Lower lobe of right lung (tissue), 2 donors: ENCODE data around the gene P2RY14. TPM values are rescaled to one million over a fixed set of nuclear protein-coding genes. Genes with fewer than 3 reads are reported as not detected.

Experiments used
- ATAC-seq, 2 donors: fragments of 200-7000 bp; cut with Tn5 transposase; one replicate each; pipeline ENCODE4 v1.9.1; 2020 to 2022; ENCODE audit warnings: mild to moderate bottlenecking in 2 of 2, moderate library complexity in 2 of 2
- DNase-seq: peaks from one replicate; pipeline ENCODE4 v3.0.0-alpha.2; 2020
- H3K27ac ChIP-seq: fragments of 200-600 bp; one replicate; pipeline ENCODE4 v1.8.0; 2022
- H3K27me3 ChIP-seq: fragments of 200-600 bp; one replicate; pipeline ENCODE4 v1.8.0; 2022; ENCODE audit warnings: low read depth
- H3K36me3 ChIP-seq: fragments of 200-600 bp; one replicate; pipeline ENCODE4 v1.8.0; 2022; ENCODE audit warnings: mild to moderate bottlenecking
- H3K4me1 ChIP-seq: fragments of 200-600 bp; one replicate; pipeline ENCODE4 v1.8.0; 2022
- H3K4me3 ChIP-seq: fragments of 200-600 bp; one replicate; pipeline ENCODE4 v1.8.0; 2022; ENCODE audit warnings: mild to moderate bottlenecking
- H3K9me3 ChIP-seq: fragments of 200-600 bp; one replicate; pipeline ENCODE4 v1.8.0; 2022
- intact Hi-C: fragments of 100-400 bp; cut with DNase I; formaldehyde crosslinking; loops from one replicate; pipeline ENCODE4 v1.11.0; 2022
- total RNA-seq: library from RNA; stranded (reverse); fragmentation: NEBNext Ultra II Directional; extraction: Animal tissue kit (Norgen Biotek cat#: 25700); gene quantifications from one replicate; pipeline ENCODE4 v1.2.1, GENCODE V29; 2021
- TF ChIP-seq, protein P1 (sequence below): fragments of 200-600 bp; IDR thresholded peaks from one replicate; pipeline ENCODE4 v1.8.0; 2022; ENCODE audit warnings: antibody characterized with exemption, mild to moderate bottlenecking
- donor health status: DM: no; HTN: yes; CAD: no; lungs with severe emphysema.

The P2RY14 gene
- total RNA-seq, 1 donor from 2014 or later, result 5.7 TPM

DNA sequence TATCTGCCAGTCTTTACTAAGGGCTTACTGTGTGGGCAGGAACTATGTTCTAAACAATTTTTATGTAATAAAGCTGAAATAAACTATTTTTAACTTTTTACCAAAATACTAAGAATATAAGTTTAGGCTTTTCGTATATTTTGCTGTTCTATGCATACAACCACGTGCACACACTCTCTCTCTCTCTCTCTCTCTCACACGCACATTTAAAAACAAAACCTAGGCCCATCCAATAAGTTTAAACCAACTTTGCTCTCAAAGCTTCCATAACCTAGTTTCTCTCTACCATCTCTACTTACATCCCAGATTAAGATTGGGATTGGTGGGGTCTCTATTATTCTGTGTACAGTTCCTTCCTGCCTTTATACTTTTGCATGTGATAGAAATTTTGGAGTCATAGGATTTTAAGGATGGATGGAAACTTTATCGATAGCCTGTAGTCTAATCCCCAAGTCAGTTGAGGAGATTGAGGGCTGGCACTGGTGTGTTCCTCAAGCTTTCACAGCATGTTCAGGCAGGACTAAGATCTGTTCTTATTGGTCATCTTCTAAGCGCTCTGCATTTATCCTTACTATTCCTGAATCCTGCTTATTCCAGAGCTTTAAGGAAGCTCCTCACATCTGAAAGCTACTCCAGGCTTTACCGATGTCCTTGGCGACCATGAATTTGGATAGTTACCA is 77.2 kb downstream of the P2RY14 start:
- intact Hi-C loops, result no loop called here
- H3K9me3 ChIP-seq, result no peaks in the 10 kb centered on the region

DNA sequence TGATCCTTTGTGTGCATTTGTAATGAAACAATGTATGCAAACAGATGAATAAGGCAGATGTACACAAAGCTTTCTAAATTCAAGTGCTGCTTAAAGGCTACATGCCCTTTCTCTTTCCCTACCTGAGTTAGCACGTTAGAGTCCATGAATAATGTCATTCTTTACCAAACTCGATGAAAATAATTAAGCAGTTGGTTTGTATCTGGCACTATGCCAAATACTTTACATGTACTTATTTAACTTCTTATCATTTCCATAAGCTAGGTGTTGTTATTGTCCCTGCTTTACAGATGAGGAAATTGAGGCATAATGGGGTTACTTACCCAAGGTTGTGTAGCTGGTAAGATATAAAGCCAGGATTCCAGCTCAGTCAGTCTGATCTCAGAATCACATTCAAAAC is 77.8 kb downstream of the P2RY14 start:
- TF ChIP-seq, protein P1, sequence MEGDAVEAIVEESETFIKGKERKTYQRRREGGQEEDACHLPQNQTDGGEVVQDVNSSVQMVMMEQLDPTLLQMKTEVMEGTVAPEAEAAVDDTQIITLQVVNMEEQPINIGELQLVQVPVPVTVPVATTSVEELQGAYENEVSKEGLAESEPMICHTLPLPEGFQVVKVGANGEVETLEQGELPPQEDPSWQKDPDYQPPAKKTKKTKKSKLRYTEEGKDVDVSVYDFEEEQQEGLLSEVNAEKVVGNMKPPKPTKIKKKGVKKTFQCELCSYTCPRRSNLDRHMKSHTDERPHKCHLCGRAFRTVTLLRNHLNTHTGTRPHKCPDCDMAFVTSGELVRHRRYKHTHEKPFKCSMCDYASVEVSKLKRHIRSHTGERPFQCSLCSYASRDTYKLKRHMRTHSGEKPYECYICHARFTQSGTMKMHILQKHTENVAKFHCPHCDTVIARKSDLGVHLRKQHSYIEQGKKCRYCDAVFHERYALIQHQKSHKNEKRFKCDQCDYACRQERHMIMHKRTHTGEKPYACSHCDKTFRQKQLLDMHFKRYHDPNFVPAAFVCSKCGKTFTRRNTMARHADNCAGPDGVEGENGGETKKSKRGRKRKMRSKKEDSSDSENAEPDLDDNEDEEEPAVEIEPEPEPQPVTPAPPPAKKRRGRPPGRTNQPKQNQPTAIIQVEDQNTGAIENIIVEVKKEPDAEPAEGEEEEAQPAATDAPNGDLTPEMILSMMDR, result no peak
- H3K4me1 ChIP-seq, result peaks cover 4% of the 10 kb centered on the region
- no peaks in the 10 kb centered on the region for H3K27me3 ChIP-seq
- no peaks in the 10 kb centered on the region for H3K36me3 ChIP-seq
- no peak for DNase-seq
- H3K9me3 ChIP-seq, result no peaks in the 10 kb centered on the region
- intact Hi-C loops, result no loop called here
- no peak for ATAC-seq
- H3K27ac ChIP-seq, result no peak overlapping the region
- H3K4me3 ChIP-seq, result no peak overlapping the region

More for the DNA sequence above, 77.2 kb downstream of the P2RY14 start:
- H3K4me1 ChIP-seq, result peaks cover 4% of the 10 kb centered on the region
- TF ChIP-seq, protein P1, result no peak
- ATAC-seq, result no peak
- no peaks in the 10 kb centered on the region for H3K36me3 ChIP-seq
- no peak for DNase-seq
- no peak overlapping the region for H3K27ac ChIP-seq
- H3K27me3 ChIP-seq, result no peaks in the 10 kb centered on the region
- peak overlapping the region; percentile 20 for H3K4me3 ChIP-seq

DNA sequence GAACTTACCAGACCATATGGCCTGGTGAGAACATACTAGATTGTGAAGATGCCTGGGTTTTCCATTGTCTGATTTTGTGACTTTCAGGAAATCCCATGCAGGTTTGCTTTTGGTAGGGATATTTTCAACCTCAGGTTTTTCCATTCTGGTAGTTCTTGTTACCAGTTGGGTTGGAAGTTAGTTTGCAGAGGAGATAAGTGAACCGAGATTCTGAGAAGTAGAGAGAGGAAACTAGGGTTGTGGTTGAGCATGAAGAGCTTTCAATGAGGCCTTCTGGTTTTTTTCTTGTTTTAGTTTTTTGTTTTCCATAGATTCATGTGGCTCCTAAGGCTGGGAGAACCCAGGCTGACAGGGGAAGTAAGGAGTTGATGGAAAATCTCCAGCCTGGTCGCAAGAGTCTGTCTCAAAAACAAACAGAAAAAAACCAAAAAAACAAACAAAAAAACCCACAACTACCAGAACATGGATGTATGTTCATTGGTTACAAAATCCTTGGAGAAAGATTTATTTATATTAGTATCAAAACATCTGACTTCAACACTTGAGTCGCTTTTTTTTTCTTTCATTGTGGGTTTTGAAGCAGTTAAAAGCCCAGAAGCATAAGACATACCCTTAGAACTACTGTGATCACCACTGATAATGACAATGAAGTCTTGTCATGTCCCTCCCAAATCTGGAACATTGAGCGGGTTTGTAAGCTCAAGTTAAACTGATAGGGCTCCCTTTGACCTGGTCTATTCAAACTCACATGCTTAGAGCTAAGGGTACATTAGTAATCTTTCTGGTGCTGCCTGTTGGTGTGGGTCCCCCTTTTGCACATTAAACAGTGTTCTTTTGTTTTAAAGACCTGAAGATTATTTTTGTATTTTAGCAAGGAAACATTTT is 78.5 kb downstream of the P2RY14 start:
- DNase-seq, result no peak
- no peaks in the 10 kb centered on the region for H3K9me3 ChIP-seq
- TF ChIP-seq, protein P1, result no peak
- H3K27ac ChIP-seq, result no peak overlapping the region
- intact Hi-C loops, result no loop called here
- peaks cover 2% of the 10 kb centered on the region for H3K4me1 ChIP-seq
- no peak overlapping the region for H3K4me3 ChIP-seq
- no peak for ATAC-seq
- H3K36me3 ChIP-seq, result no peaks in the 10 kb centered on the region
- H3K27me3 ChIP-seq, result no peaks in the 10 kb centered on the region

DNA sequence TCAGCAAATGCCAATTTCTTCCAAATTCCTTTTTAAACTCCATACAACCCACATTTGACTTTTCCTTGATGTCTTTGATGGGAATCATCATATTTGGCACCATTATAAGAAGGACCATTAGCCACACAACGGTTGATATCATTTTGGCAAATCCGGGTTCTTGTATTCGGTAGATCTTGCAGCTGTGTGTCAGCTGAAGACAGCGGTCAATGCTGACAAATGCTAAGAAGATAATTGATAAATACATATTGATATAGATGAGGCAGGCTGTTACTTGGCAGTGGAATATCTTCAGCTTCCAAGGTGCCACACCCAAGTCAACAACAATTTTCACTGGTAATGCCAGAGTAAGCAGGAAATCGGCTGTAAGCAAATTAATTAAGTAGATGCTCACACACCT is 79.5 kb downstream of the P2RY14 start:
- Histone ChIP-seq H3K4me1 (no peaks in the 10 kb centered on the region), H3K4me3 (no peak overlapping the region), H3K27me3 (no peaks in the 10 kb centered on the region), H3K36me3 (no peaks in the 10 kb centered on the region), H3K27ac (no peak overlapping the region), H3K9me3 (no peaks in the 10 kb centered on the region)
- DNase-seq (no peak), ATAC-seq (no peak)
- TF ChIP-seq, protein P1, result no peak
- intact Hi-C loops, result no loop called here

DNA sequence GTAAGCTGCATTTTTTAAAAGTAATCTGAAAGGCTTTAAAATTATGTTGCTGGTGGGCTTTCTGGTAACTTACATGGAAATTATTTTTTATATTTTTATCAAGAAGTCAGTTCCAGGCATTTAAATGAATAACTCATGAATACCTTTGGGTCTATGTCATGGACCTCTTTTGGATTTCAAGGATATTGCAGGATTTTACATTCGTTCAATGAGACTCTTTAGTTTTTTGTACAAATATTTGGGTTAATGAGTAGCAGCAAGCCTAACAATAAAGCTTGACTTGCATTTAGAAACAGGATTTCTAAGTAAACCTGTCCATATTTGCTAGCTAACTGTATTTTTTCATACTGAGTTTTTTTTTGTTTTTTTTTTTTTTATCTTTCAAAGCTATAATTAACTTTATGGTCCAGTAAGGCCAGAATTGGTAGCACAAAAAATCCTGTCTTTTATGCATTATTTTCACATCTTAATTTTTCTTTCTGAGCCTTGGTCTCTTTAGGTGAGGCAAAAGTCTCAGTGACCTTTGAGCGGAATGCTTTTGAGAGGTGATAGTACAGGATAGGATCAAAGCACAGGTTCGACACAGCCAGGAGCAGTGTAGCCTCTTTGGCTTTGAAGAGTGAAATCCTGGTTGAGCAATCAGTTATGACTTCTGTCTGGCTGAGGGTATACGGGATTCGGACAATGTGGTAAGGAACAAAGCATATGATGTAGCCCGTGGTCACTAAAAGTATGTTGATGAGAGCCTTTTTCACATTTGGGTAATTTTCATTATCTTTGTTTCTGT is 80.2 kb downstream of the P2RY14 start:
- no peak for DNase-seq
- no peaks in the 10 kb centered on the region for H3K36me3 ChIP-seq
- H3K27me3 ChIP-seq, result no peaks in the 10 kb centered on the region
- H3K27ac ChIP-seq, result no peak overlapping the region
- H3K4me1 ChIP-seq, result no peaks in the 10 kb centered on the region
- ATAC-seq, result peak in 1 of 2 donors; percentile 67
- TF ChIP-seq, protein P1, result no peak
- intact Hi-C loops, result no loop called here
- no peaks in the 10 kb centered on the region for H3K9me3 ChIP-seq
- H3K4me3 ChIP-seq, result no peak overlapping the region
